CD14-positive monocyte (primary cell): ENCODE measurements around the gene CD4. TPM values are rescaled to one million over a fixed set of nuclear protein-coding genes. Genes with fewer than 3 reads are reported as not detected.

ENCODE experiments used
- DNase-seq, 3 donors: peaks; one replicate each; pipeline ENCODE4 v3.0.0-alpha.2; 2011 to 2022
- H2AFZ ChIP-seq: 2 replicates; pipeline ENCODE4 v1.6.0; 2012; ENCODE audit warnings: mild to moderate bottlenecking, low read depth, low read length, inconsistent platforms; ENCODE audit not compliant: insufficient read depth, poor library complexity, severe bottlenecking
- H3K27ac ChIP-seq, 2 donors: 1 replicate in 1 of 2; 2 replicates in 1 of 2; pipeline ENCODE4 v1.5.1; 2012 to 2013; ENCODE audit warnings: low read length in 2 of 2, control low read depth in 1 of 2, inconsistent platforms in 1 of 2, low read depth in 1 of 2, mild to moderate bottlenecking in 1 of 2
- H3K27me3 ChIP-seq, 2 donors: one replicate each; pipeline versions ENCODE4 v1.6.0 to v1.6.1; 2011 to 2013; ENCODE audit warnings: low read length in 2 of 2; ENCODE audit not compliant: control insufficient read depth in 2 of 2, insufficient read depth in 2 of 2
- H3K36me3 ChIP-seq, 2 donors: replicated peaks in 1 of 2; 1 replicate in 1 of 2; 2 replicates in 1 of 2; pipeline versions ENCODE4 v1.5.1 to v1.6.1; 2012 to 2013; ENCODE audit warnings: low read length in 2 of 2, control low read depth in 1 of 2, inconsistent platforms in 1 of 2, mild to moderate bottlenecking in 1 of 2; ENCODE audit not compliant: insufficient read depth in 2 of 2, control insufficient read depth in 1 of 2
- H3K4me1 ChIP-seq, 2 donors: 1 replicate in 1 of 2; 2 replicates in 1 of 2; pipeline versions ENCODE4 v1.5.1 to v1.6.1; 2012 to 2013; ENCODE audit warnings: low read length in 2 of 2, control low read depth in 1 of 2, inconsistent platforms in 1 of 2, mild to moderate bottlenecking in 1 of 2, moderate library complexity in 1 of 2; ENCODE audit not compliant: insufficient read depth in 2 of 2, control insufficient read depth in 1 of 2
- H3K4me2 ChIP-seq: replicated peaks from 2 replicates; pipeline ENCODE3; 2012; ENCODE audit warnings: low read length, moderate library complexity, mild to moderate bottlenecking; ENCODE audit not compliant: poor library complexity, severe bottlenecking; ENCODE audit errors: extremely low read depth
- H3K4me3 ChIP-seq, 3 experiments: fragments of 200-600 bp in 1 of 3; sonication (generic) in 1 of 3; replicated peaks in 1 of 3; 1 replicate in 2 of 3; 2 replicates in 1 of 3; pipeline ENCODE4 v1.5.1; 2011 to 2013; ENCODE audit warnings: low read length in 3 of 3, mild to moderate bottlenecking in 3 of 3, control low read depth in 2 of 3, low read depth in 2 of 3, inconsistent platforms in 1 of 3, moderate library complexity in 1 of 3
- H3K79me2 ChIP-seq: 2 replicates; pipeline ENCODE4 v1.6.0; 2012; ENCODE audit warnings: mild to moderate bottlenecking, control low read depth, inconsistent platforms, low read length, moderate library complexity; ENCODE audit not compliant: insufficient read depth
- H3K9ac ChIP-seq: 2 replicates; pipeline ENCODE4 v1.6.0; 2017; ENCODE audit warnings: low read length, mild to moderate bottlenecking; ENCODE audit not compliant: insufficient read depth, poor library complexity, severe bottlenecking
- H3K9me3 ChIP-seq, 2 donors: replicated peaks in 1 of 2; 1 replicate in 1 of 2; 2 replicates in 1 of 2; pipeline versions ENCODE4 v1.5.1 to v1.6.1; 2012 to 2013; ENCODE audit warnings: low read length in 2 of 2, control low read depth in 1 of 2; ENCODE audit not compliant: control insufficient read depth in 1 of 2, insufficient read depth in 1 of 2
- H4K20me1 ChIP-seq: 2 replicates; pipeline ENCODE4 v1.6.0; 2012; ENCODE audit warnings: mild to moderate bottlenecking, low read length, control low read depth, moderate library complexity; ENCODE audit not compliant: insufficient read depth
- H3K27ac Mint-ChIP-seq, 7 donors: one replicate each; pipeline ENCODE4 v1.8.0; 2020; ENCODE audit warnings: mild to moderate bottlenecking in 7 of 7, mixed read lengths in 7 of 7, moderate library complexity in 6 of 7, inconsistent platforms in 2 of 7
- H3K27me3 Mint-ChIP-seq, 3 donors: one replicate each; pipeline ENCODE4 v1.8.0; 2021 to 2022; ENCODE audit warnings: low read depth in 3 of 3, mild to moderate bottlenecking in 3 of 3, mixed read lengths in 3 of 3, moderate library complexity in 3 of 3, inconsistent platforms in 1 of 3
- H3K36me3 Mint-ChIP-seq, 2 donors: one replicate each; pipeline ENCODE4 v1.8.0; 2020; ENCODE audit warnings: mixed read lengths in 2 of 2, inconsistent platforms in 1 of 2, mild to moderate bottlenecking in 1 of 2
- H3K4me1 Mint-ChIP-seq: one replicate; pipeline ENCODE4 v1.8.0; 2020; ENCODE audit warnings: mild to moderate bottlenecking, mixed read lengths
- H3K4me3 Mint-ChIP-seq, 2 donors: one replicate each; pipeline ENCODE4 v1.8.0; 2020; ENCODE audit warnings: mild to moderate bottlenecking in 2 of 2, mixed read lengths in 2 of 2, moderate library complexity in 1 of 2
- H3K9me3 Mint-ChIP-seq, 7 donors: one replicate each; pipeline ENCODE4 v1.8.0; 2020 to 2022; ENCODE audit warnings: mixed read lengths in 7 of 7, mild to moderate bottlenecking in 6 of 7, moderate library complexity in 6 of 7, inconsistent platforms in 2 of 7
- CTCF ChIP-seq: fragments of 200-600 bp; IDR thresholded peaks from one replicate; pipeline ENCODE4 v1.8.0; 2022; ENCODE audit warnings: antibody characterized with exemption, mild to moderate bottlenecking
- WGBS: methylation state at CpG from one replicate; pipeline ENCODE4 v1.1.5; 2013; ENCODE audit warnings: missing lambda C conversion rate; ENCODE audit not compliant: insufficient coverage; 5-methylcytosine and 5-hydroxymethylcytosine counted together
- intact Hi-C, 2 donors: fragments of 100-400 bp; cut with micrococcal nuclease; formaldehyde crosslinking; loops; one replicate each; pipeline versions ENCODE4 v1.15.0 to v1.15.1; 2023
- polyA plus RNA-seq, 3 donors: library from polyadenylated mRNA; depleted of rRNA in 1 of 3; unstranded in 2 of 3; stranded (reverse) in 1 of 3; fragments of 300-500 nt in 2 of 3; fragments of >200 nt in 1 of 3; fragmentation: Illumina TruSeq in 2 of 3; gene quantifications; 1 replicate in 2 of 3; 2 replicates in 1 of 3; pipeline ENCODE4 v1.2.3, GENCODE V29; 2012 to 2021

Gene CD4
- polyA plus RNA-seq, 3 donors = 261 to 371 (median 269) TPM

- H3K36me3 Mint-ChIP-seq = peaks cover 8 to 23% of the 10 kb centered on the region in 2 donors
- H3K79me2 ChIP-seq = no peaks in the 10 kb centered on the region
- 3% methylated on average over 3 of the region's 12 CpGs for WGBS
- intact Hi-C loops = no loop called here
- peaks cover 18 to 75% of the 10 kb centered on the region in 2 donors for H3K27me3 ChIP-seq
- peak overlapping the region; percentile 45 for H3K4me2 ChIP-seq
- H3K4me1 ChIP-seq = peaks cover 28 to 47% of the 10 kb centered on the region in 2 donors
- no peak overlapping the region for H3K27ac ChIP-seq
- H3K4me1 Mint-ChIP-seq = peaks cover 48% of the 10 kb centered on the region
- no peaks in the 10 kb centered on the region for H3K36me3 ChIP-seq
- peaks cover 0 to 17% of the 10 kb centered on the region in 2 donors for H3K9me3 ChIP-seq
- H3K9me3 Mint-ChIP-seq = peaks cover 0 to 8% (median 4%) of the 10 kb centered on the region in 7 donors
- TF ChIP-seq CTCF = no peak
- H2AFZ ChIP-seq = no peak overlapping the region
- peaks cover 63 to 87% (median 84%) of the 10 kb centered on the region in 3 donors for H3K27me3 Mint-ChIP-seq
- H4K20me1 ChIP-seq = no peaks in the 10 kb centered on the region
- H3K4me3 ChIP-seq = peak overlapping the region in 1 of 3 experiments; percentile 43
- peak overlapping the region in 1 of 7 donors; percentile 37 for H3K27ac Mint-ChIP-seq
- DNase-seq = no peak
- H3K9ac ChIP-seq = no peak overlapping the region
- peak overlapping the region; percentile 49 to 83 for H3K4me3 Mint-ChIP-seq
Observed at GRCh38 chr12:6771509-6772330, 17.6 kb upstream of the CD4 start.

GRCh38 chr12:6772331-6772695 is 17.0 kb upstream of the CD4 start, which contains the start of gene LAG3:
Gene LAG3, plus strand, starts transcription at chr12:6772520. Its CDS starts 333 bp downstream, at chr12:6772853.
- Histone ChIP-seq H3K27me3 (peaks cover 18 to 76% of the 10 kb centered on the region in 2 donors), H3K9me3 (peaks cover 0 to 17% of the 10 kb centered on the region in 2 donors), H3K9ac (no peak within 1 kb of the TSS), H2AFZ (no peak within 1 kb of the TSS), H3K4me3 (peak within 1 kb of the TSS in 1 of 3 experiments; percentile 43), H3K79me2 (no peaks in the 10 kb centered on the region), H3K4me1 (peaks cover 24 to 41% of the 10 kb centered on the region in 2 donors), H3K4me2 (peak within 1 kb of the TSS; percentile 45), H4K20me1 (no peaks in the 10 kb centered on the region), H3K36me3 (no peaks in the 10 kb centered on the region), H3K27ac (no peak within 1 kb of the TSS)
- Mint-ChIP-seq H3K27me3 (peaks cover 65 to 85% (median 84%) of the 10 kb centered on the region in 3 donors), H3K4me3 (peak within 1 kb of the TSS; percentile 49 to 83), H3K36me3 (peaks cover 8 to 23% of the 10 kb centered on the region in 2 donors), H3K27ac (peak within 1 kb of the TSS in 1 of 7 donors; percentile 37), H3K9me3 (peaks cover 0 to 8% (median 4%) of the 10 kb centered on the region in 7 donors), H3K4me1 (peaks cover 44% of the 10 kb centered on the region)
- intact Hi-C loops = no loop called here
- WGBS = 16% methylated on average over 10 of the region's 15 CpGs
- TF ChIP-seq CTCF = no peak
- DNase-seq = no peak
